ENCODE data around the gene ITSN2.

The ITSN2 gene

GRCh38 chr2:24262421-24262970 lies 97.8 kb downstream of the ITSN2 start:
- DNase-seq = no peak

- no peak for DNase-seq
Measured at GRCh38 chr2:24261441-24261840, 98.9 kb downstream of the ITSN2 start.

- DNase-seq = no peak
Measured at GRCh38 chr2:24259316-24259715, 101.0 kb downstream of the ITSN2 start.

DNA sequence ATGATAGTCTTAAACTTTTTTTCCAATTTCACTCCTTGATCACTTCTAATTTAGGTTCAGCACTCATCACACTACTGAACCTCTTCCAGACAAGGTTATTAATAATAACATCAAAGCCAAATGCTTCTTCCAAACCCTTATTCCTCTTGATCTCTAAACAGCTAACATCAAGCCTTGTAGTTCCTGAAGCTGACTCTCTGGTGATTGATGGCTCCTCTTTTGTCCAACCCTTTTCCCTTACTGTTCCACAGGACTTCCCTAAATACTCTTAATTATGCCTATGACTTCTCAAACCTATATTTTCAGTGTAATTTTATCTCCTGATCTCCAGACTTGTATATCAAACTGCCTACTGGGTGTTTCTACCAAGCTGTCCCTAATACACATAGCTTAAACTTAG lies 101.6 kb downstream of the ITSN2 start:
- DNase-seq = no peak

GRCh38 chr2:24253303-24253919 lies 106.9 kb downstream of the ITSN2 start:
- DNase-seq = no peak

GRCh38 chr2:24247592-24247991 lies 112.7 kb downstream of the ITSN2 start:
- no peak for DNase-seq

- DNase-seq = no peak
Measured at GRCh38 chr2:24247164-24247563, 113.2 kb downstream of the ITSN2 start.

DNA sequence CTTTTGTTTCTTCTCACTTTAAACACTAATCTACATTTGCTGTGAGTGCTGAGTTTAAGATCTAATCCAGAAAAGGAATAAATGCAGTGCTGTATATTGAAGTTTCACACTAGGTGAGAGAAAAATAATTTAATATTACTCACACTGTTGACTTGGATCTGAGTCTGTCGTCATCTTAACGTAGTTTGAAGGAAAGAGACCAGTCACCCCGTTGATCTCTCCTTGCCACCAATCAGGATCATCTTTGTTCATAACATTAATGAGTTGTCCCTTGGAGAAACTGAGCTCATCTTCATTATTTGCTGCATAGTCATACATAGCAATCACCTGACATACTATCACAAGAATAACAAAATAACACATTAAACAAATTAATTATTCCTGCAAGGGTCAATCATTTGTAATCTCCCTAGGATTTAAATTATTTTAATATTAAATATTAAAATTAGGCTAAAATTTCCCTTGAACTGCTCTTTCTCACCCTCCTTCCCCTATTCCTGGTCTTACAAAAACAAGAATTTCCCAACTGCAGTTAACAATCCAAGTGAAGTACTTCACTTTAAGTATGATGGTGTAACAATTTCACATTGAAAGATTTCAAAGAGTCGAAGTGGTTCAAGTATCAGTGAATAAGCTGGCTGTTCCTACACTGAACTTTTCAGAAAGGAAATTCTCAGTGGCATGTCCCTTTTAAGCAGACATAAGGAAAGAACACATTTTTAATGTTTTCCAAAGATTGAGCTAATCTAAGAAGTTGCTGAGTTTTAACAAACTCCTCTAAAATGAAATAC lies 114.2 kb downstream of the ITSN2 start:
- DNase-seq = no peak

DNA sequence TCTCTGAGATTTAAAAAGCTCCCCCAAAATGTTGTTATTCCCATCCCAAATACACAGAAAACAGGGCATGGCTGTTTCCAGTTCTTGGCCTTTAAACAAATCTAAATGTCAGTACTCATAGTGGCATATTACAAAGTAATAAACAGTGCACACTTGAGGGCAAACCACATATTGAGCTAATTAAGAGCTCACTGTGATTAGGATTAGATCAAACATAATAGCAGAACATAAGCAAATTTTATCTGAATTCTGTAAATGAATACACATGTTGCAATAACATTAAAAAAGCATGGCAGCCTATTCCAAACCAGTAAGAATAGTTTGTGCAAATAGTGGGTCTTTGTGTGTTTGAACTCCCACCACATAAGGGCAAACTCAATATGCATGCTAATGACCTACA lies 118.8 kb downstream of the ITSN2 start:
- DNase-seq = no peak

GRCh38 chr2:24239553-24239952 lies 120.8 kb downstream of the ITSN2 start:
- no peak for DNase-seq

GRCh38 chr2:24238158-24238557 lies 122.2 kb downstream of the ITSN2 start:
- DNase-seq = no peak

GRCh38 chr2:24237313-24237712 lies 123.0 kb downstream of the ITSN2 start:
- DNase-seq = no peak

- DNase-seq = no peak
Measured at GRCh38 chr2:24233321-24233720, 127.0 kb downstream of the ITSN2 start.

GRCh38 chr2:24231461-24231881 lies 128.9 kb downstream of the ITSN2 start:
- no peak for DNase-seq

- DNase-seq = no peak
Measured at GRCh38 chr2:24228470-24228869, 131.9 kb downstream of the ITSN2 start.

- DNase-seq = no peak
Measured at GRCh38 chr2:24225499-24226242, 134.7 kb downstream of the ITSN2 start.

GRCh38 chr2:24222946-24223345 lies 137.4 kb downstream of the ITSN2 start:
- no peak for DNase-seq

DNA sequence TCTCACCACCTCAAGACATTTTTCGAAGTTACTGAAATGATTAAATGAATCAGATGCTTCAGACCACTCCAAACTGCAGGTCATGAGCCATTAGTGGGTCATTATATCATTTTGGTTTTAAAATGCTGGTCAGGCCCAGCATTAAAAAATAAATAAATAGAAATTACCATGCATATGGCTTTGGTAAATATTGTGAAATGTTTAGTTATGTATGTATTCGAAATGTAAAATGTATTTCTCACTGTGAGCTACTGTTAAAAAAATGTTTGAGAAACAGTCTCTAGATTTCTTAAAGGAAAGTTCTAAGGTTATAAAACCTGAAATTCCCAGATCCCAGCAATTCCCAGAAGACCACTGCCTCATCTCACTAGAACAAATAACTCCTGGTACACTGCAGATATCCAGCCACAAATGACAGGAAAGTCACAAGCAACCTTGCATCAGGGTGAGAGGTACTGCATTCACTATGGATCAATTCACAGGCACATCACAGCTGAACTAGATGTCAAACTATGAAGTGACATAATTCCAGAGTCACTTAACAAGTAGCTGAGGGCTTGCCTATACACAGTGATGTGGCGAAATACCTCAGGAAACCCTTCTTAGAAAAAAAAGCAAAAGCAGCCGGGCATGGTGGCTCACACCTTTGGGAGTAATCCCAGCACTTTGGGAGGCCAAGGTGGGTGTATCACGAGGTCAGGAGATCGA lies 138.8 kb downstream of the ITSN2 start:
- DNase-seq = no peak

DNA sequence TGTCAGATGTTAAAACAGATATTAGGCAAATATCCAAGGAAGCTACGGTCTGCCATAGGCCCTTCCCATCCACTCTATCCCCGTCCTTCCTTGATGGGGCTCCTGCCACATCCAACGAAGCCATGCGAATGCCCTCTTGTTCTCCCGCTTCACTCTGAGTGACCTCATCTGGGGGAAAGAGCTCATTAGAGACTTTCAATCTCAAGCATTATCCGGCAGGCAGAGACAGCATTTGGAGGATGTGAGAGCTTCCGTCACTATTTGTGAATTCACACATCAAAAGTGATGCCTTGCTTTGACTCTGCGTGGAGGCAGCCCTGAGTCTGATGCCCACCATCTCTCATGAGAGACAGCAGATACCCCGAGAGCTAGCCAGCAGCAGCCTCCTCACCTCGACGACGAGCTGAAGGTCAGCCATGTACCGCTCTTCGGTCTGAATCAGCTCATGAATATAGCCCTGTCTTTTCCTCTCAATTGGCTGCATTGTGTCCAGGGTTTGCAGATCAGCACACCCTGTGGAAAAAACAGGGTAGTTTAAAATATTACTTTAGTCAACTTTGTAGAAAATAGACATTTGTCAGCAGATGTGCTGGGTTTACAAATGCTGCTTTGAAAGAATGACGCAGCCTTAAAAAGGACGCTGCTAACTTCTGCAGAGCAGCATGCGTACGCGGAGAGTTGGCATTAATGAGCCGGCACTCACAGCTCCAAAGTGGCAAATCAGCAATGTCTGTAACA lies 139.6 kb downstream of the ITSN2 start:
- no peak for DNase-seq

- no peak for DNase-seq
Measured at GRCh38 chr2:24214880-24215279, 145.5 kb downstream of the ITSN2 start.

- DNase-seq = no peak
Measured at GRCh38 chr2:24211408-24211807, 148.9 kb downstream of the ITSN2 start.

GRCh38 chr2:24210723-24211122 lies 149.6 kb downstream of the ITSN2 start:
- no peak for DNase-seq
